Fibroblast of the aortic adventitia (primary cell): ENCODE measurements around the gene FGGY. TPM values are rescaled to one million over a fixed set of nuclear protein-coding genes. Genes with fewer than 3 reads are reported as not detected.
A peak's percentile ranks its signal among the peaks of the same experiment; 100 is the strongest.

Experiments
- DNase-seq: peaks from one replicate; pipeline ENCODE4 v3.0.0-alpha.2; 2010; ENCODE audit warnings: low read depth
- H3K4me3 ChIP-seq: 2 replicates; pipeline ENCODE4 v1.5.1; 2011; ENCODE audit warnings: low read depth, mild to moderate bottlenecking, control low read depth, low read length, moderate library complexity
- CTCF ChIP-seq: IDR thresholded peaks from 2 replicates; pipeline ENCODE4 v1.5.1; 2011; ENCODE audit warnings: mild to moderate bottlenecking, low read length, control low read depth, inconsistent platforms; ENCODE audit not compliant: insufficient read depth
- total RNA-seq: library from RNA; depleted of rRNA; stranded (reverse); fragments of >200 nt; gene quantifications from 2 replicates; pipeline ENCODE4 v1.2.3, GENCODE V29; 2012; ENCODE audit warnings: low replicate concordance

The FGGY gene
- total RNA-seq, 1 donor, result 17.5 TPM

- no peak for DNase-seq
- H3K4me3 ChIP-seq, result no peak overlapping the region
- TF ChIP-seq CTCF, result no peak
Measured at GRCh38 chr1:59510249-59510648, 213.4 kb downstream of the FGGY start.

GRCh38 chr1:59511476-59512465, 214.9 kb downstream of the FGGY start:
- H3K4me3 ChIP-seq, result no peak overlapping the region
- no peak for TF ChIP-seq CTCF
- peak; percentile 53 for DNase-seq

GRCh38 chr1:59512702-59513101, 215.8 kb downstream of the FGGY start:
- H3K4me3 ChIP-seq, result no peak overlapping the region
- DNase-seq, result no peak
- no peak for TF ChIP-seq CTCF

- DNase-seq, result no peak
- no peak overlapping the region for H3K4me3 ChIP-seq
- no peak for TF ChIP-seq CTCF
Measured at GRCh38 chr1:59514061-59514909, 217.4 kb downstream of the FGGY start.

- no peak overlapping the region for H3K4me3 ChIP-seq
- no peak for TF ChIP-seq CTCF
- peak; percentile 18 for DNase-seq
Measured at GRCh38 chr1:59516881-59517280, 220.0 kb downstream of the FGGY start.

GRCh38 chr1:59520194-59520593, 223.3 kb downstream of the FGGY start:
- no peak overlapping the region for H3K4me3 ChIP-seq
- peak; percentile 63 for DNase-seq
- no peak for TF ChIP-seq CTCF
